ENCODE measurements around the gene SS18L1.

SS18L1 gene

GRCh38 chr20:62227977-62228958 is 84.7 kb downstream of the SS18L1 start:
- no peak for DNase-seq

GRCh38 chr20:62228982-62229545 is 85.5 kb downstream of the SS18L1 start:
- no peak for DNase-seq

GRCh38 chr20:62229667-62230066 is 86.1 kb downstream of the SS18L1 start:
- no peak for DNase-seq

GRCh38 chr20:62230276-62230675 is 86.7 kb downstream of the SS18L1 start:
- DNase-seq = no peak

GRCh38 chr20:62230696-62231095 is 87.1 kb downstream of the SS18L1 start:
- DNase-seq = no peak

GRCh38 chr20:62231292-62231691 is 87.7 kb downstream of the SS18L1 start:
- no peak for DNase-seq

Measured in stimulated activated naive CD4-positive, alpha-beta T cell (primary cell).